Measurements from ENCODE around the gene EFNA5.

Gene EFNA5

DNA sequence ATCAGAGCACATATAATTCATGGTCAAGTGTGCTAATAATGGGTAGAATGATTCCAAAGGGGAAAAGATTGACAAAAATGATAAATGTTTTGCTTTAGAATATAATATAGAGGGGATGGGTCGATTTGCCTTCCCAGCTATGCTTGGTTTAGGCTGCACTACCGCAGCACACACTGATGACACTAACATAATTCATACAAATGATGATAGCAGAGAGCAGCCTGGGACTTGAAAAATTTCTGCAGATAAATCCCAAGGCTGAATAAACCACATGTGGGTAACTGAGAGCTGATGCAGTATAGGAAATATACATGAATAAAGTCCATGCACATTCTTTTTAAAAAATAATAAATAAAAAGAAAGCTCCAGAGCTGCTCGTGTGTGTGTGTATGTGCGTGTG lies 54.5 kb downstream of the EFNA5 start:
- TF ChIP-seq, protein P1, sequence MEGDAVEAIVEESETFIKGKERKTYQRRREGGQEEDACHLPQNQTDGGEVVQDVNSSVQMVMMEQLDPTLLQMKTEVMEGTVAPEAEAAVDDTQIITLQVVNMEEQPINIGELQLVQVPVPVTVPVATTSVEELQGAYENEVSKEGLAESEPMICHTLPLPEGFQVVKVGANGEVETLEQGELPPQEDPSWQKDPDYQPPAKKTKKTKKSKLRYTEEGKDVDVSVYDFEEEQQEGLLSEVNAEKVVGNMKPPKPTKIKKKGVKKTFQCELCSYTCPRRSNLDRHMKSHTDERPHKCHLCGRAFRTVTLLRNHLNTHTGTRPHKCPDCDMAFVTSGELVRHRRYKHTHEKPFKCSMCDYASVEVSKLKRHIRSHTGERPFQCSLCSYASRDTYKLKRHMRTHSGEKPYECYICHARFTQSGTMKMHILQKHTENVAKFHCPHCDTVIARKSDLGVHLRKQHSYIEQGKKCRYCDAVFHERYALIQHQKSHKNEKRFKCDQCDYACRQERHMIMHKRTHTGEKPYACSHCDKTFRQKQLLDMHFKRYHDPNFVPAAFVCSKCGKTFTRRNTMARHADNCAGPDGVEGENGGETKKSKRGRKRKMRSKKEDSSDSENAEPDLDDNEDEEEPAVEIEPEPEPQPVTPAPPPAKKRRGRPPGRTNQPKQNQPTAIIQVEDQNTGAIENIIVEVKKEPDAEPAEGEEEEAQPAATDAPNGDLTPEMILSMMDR (IDR thresholded peaks at IDR 0.05; ENCODE audit: low read depth, low read length): no peak
- DNase-seq (ENCODE audit: extremely low read depth, low read depth): no peak

DNA sequence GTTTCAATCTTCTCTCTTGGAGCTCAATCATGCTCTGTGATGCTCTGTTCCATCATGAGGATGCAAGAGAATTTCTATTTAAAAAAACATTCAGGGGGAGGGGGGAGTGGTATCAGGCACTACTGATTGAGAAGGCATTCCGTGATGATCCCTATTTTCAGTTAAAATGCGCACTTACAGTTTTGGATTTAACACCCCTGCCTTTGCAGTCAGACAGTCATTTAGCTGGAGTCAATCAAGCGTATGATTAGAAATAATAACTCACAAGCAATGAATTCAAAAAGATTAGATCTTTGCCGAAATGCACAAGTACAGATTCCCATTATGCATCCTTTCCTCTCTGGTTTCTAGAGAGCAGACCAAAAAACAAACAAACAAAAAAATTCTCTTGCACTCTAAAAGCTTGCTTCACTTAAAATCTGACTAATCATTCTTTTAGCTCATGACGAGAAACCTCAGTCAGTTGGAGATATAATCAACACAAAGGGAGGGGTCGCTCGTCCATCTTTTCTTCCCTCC lies 55.4 kb downstream of the EFNA5 start:
- no peak for DNase-seq (ENCODE audit: extremely low read depth, low read depth)
- TF ChIP-seq, protein P1 (IDR thresholded peaks at IDR 0.05; ENCODE audit: low read depth, low read length): no peak

DNA sequence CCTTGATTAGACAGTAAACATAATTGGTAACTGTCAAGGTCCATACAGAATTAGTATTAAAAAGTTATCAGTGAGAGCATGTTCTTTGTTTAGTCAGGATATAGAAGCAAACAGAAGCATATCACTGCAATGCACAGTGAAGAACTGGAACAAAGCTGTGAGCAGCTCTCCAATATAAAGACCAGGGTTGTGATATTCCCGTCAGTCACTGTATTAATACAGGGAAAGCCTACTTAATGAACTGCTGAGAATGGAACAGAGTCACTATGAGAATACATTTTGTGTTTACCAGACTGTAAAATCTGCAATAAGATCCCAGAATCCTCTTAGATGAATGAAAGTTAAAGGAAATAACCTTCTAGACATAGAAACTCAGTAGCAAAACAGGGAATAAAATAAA lies 58.2 kb downstream of the EFNA5 start:
- TF ChIP-seq, protein P1 (IDR thresholded peaks at IDR 0.05; ENCODE audit: low read depth, low read length): no peak
- DNase-seq (ENCODE audit: extremely low read depth, low read depth): no peak

DNA sequence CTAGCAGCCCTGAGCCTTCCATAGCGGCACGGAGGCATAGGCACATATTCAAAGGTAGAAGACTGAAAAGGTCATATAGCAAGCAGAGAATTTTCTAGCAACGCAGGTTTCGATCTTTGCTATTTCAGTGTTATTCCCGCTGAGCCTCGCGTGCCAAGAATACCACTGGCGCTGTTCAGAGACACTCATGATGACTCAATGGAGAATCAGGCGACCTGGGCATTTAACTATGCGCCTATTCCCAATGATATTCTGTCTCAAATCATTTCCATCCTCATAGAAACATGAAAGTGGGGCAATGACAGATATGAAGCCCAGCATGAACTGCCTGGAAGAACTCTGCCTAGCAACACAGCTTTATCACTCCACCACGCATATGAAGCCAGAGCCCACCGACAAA lies 59.9 kb downstream of the EFNA5 start:
- DNase-seq (ENCODE audit: extremely low read depth, low read depth): no peak
- TF ChIP-seq, protein P1 (IDR thresholded peaks at IDR 0.05; ENCODE audit: low read depth, low read length): no peak

DNA sequence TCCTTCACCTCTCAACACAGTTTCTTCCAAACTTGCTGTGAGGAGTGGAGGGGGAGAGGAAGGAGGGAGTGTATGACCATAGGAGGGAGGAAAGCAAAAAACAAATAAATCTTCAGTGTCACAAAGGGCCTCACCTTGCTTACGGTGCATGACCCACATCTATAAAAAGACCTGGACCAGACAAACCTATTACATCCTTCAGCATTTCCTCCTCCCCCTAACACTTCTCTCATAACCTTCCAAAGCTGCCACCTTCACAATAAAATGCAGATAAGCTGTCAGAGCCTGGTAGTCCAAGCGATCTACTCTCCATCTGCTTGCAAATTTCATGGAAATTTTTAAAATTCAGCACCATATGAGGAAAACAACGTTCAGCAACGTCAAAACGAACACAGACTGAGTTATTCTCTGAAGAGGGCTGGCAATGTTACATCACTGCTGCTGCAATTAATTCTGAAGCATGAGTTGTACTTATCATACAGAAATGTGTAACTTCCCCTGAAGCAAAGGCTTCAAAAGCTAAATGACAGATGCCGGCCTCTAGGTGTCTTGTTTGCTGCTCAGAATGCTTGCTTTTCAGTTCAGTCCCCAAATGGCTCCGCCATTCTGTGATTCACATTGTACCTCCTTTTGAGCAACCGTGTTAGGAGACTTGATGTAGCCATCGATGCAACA lies 62.9 kb downstream of the EFNA5 start:
- TF ChIP-seq, protein P1 (IDR thresholded peaks at IDR 0.05; ENCODE audit: low read depth, low read length): no peak
- no peak for DNase-seq (ENCODE audit: extremely low read depth, low read depth)

DNA sequence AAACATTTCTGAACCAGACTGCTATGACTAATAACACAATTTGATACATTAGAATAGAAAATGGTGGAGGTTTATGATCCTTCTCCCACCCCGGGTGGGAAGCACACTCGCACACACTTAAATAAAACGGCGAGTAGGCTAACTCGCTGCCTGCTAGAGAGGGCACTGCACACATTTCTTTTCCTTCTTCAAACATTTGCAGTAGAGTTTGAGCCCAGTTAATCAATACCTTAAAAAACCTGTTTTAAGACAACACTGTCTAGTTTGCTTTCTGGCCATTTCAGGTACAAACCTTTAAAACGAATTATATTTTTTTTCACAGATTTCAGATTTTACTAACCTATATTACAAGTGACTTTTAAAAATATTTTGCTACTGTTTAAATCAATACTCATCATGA lies 63.5 kb downstream of the EFNA5 start:
- TF ChIP-seq, protein P1 (IDR thresholded peaks at IDR 0.05; ENCODE audit: low read depth, low read length): no peak
- no peak for DNase-seq (ENCODE audit: extremely low read depth, low read depth)

DNA sequence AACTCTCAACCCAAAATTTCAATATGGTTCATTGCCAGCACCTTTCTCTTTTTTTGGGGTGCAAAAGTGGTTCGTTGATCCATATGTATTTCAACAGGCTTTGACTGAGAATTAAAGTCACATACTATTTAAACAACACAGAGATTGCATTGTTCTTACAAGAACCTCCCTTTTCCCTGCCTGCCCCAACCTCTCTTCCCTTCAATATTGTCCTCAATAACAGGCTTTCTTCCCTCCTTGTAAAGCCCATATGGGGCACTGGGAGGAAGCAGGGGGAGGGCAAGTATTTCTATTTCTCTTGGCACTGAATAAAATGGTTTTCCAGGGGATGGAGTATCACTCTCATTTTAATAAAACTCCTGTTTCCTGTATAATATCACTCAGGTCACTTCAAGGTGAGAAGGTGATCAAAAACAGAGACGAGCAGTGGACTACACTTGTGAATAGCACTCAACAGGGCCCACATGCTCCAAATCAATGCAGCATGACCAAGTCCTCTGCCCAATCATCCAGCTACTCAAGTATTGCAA lies 65.1 kb downstream of the EFNA5 start:
- DNase-seq (ENCODE audit: extremely low read depth, low read depth): no peak

More for the DNA sequence above, 65.1 kb downstream of the EFNA5 start:
- TF ChIP-seq, protein P1 (IDR thresholded peaks at IDR 0.05; ENCODE audit: low read depth, low read length): no peak

All from AG09319 (cell line).